ENCODE data around the gene SRGAP2C.
"Not testable (repeated sequence)": the region's sequence is repeated elsewhere in the genome, so short reads cannot be mapped to it uniquely, and the experiment has no call there.

SRGAP2C gene

GRCh38 chr1:121392130-121392529 is 207.4 kb downstream of the SRGAP2C start:
- DNase-seq (ENCODE audit: low read depth); H3K4me3 ChIP-seq (ENCODE audit: low read depth, low read length): not testable (repeated sequence)

GRCh38 chr1:121395718-121396201 is 211.0 kb downstream of the SRGAP2C start:
- not testable (repeated sequence) for H3K4me3 ChIP-seq (ENCODE audit: low read depth, low read length)
- DNase-seq (ENCODE audit: low read depth) = peak; percentile 32

GRCh38 chr1:121396335-121397081 is 211.7 kb downstream of the SRGAP2C start:
- peak; percentile 41 for DNase-seq (ENCODE audit: low read depth)
- H3K4me3 ChIP-seq (ENCODE audit: low read depth, low read length) = peak overlapping the region; percentile 46

- not testable (repeated sequence) for H3K4me3 ChIP-seq (ENCODE audit: low read depth, low read length); DNase-seq (ENCODE audit: low read depth)
Measured at GRCh38 chr1:121397101-121397500, 212.3 kb downstream of the SRGAP2C start.

- H3K4me3 ChIP-seq (ENCODE audit: low read depth, low read length); DNase-seq (ENCODE audit: low read depth): not testable (repeated sequence)
Measured at GRCh38 chr1:121399193-121399592, 214.4 kb downstream of the SRGAP2C start.

GRCh38 chr1:121400108-121400507 is 215.3 kb downstream of the SRGAP2C start:
- not testable (repeated sequence) for DNase-seq (ENCODE audit: low read depth); H3K4me3 ChIP-seq (ENCODE audit: low read depth, low read length)

- DNase-seq (ENCODE audit: low read depth); H3K4me3 ChIP-seq (ENCODE audit: low read depth, low read length): not testable (repeated sequence)
Measured at GRCh38 chr1:121400541-121401310, 216.0 kb downstream of the SRGAP2C start.

GRCh38 chr1:121401375-121401955 is 216.7 kb downstream of the SRGAP2C start:
- not testable (repeated sequence) for H3K4me3 ChIP-seq (ENCODE audit: low read depth, low read length); DNase-seq (ENCODE audit: low read depth)

- not testable (repeated sequence) for H3K4me3 ChIP-seq (ENCODE audit: low read depth, low read length); DNase-seq (ENCODE audit: low read depth)
Measured at GRCh38 chr1:121403254-121403653, 218.5 kb downstream of the SRGAP2C start.

GRCh38 chr1:121408354-121408753 is 223.6 kb downstream of the SRGAP2C start:
- TF ChIP-seq MYC (IDR thresholded peaks at IDR 0.05; ENCODE audit: low read depth, low read length) (no peak), CTCF (IDR thresholded peaks at IDR 0.05; ENCODE audit: low read depth, low read length) (no peak), MAX (IDR thresholded peaks at IDR 0.05; ENCODE audit: low read depth, low read length) (no peak)
- H3K4me3 ChIP-seq (ENCODE audit: low read depth, low read length) = no peak overlapping the region
- DNase-seq (ENCODE audit: low read depth) = peak; percentile 37

- TF ChIP-seq MYC (IDR thresholded peaks at IDR 0.05; ENCODE audit: low read depth, low read length) (no peak), MAX (IDR thresholded peaks at IDR 0.05; ENCODE audit: low read depth, low read length) (no peak), POLR2A (IDR thresholded peaks at IDR 0.05; ENCODE audit: extremely low read depth, insufficient read length) (no peak), CTCF (IDR thresholded peaks at IDR 0.05; ENCODE audit: low read depth, low read length) (no peak)
- no peak for DNase-seq (ENCODE audit: low read depth)
- H3K4me3 ChIP-seq (ENCODE audit: low read depth, low read length) = no peak overlapping the region
Measured at GRCh38 chr1:121413821-121414220, 229.0 kb downstream of the SRGAP2C start.

Data from NB4 (cell line).